OCI-LY7 (cell line): Measurements from ENCODE around the gene HARS2. TPM values are rescaled to one million over a fixed set of nuclear protein-coding genes. Genes with fewer than 3 reads are reported as not detected.
A peak's percentile ranks its signal among the peaks of the same experiment; 100 is the strongest.
"Not testable (repeated sequence)": the region's sequence is repeated elsewhere in the genome, so short reads cannot be mapped to it uniquely, and the experiment has no call there.

Source experiments
- BruUV-seq: library from RNA; stranded (reverse); fragments of 400-500 nt; replicated peaks from 2 replicates; lab custom pipeline; 2021; lab: Mats Ljungman, UMichigan
- CTCF ChIA-PET: fragments of 300-600 bp; sonication (Branson Sonifier 250); formaldehyde crosslinking; loops from one replicate; lab custom pipeline; 2022; ENCODE audit warnings: antibody characterized with exemption; ENCODE audit not compliant: unreplicated experiment; lab: Charles Lee
- POLR2A ChIA-PET: fragments of 300-600 bp; sonication (Branson Sonifier 250); formaldehyde crosslinking; loops from one replicate; lab custom pipeline; 2022; ENCODE audit warnings: antibody characterized with exemption; lab: Charles Lee
- DNase-seq: peaks from one replicate; pipeline ENCODE4 v3.0.0-alpha.2; 2015; ENCODE audit warnings: low spot score
- H2AFZ ChIP-seq: fragments of 200-600 bp; sonication (generic), shearing (Covaris generic); 2 replicates; pipeline ENCODE4 v1.6.1; 2014; ENCODE audit warnings: mild to moderate bottlenecking, antibody characterized with exemption, low read length, moderate library complexity
- H3K27ac ChIP-seq: fragments of 200-600 bp; sonication (generic); 2 replicates; pipeline ENCODE4 v1.5.1; 2014; ENCODE audit warnings: mixed run types, low read depth, mild to moderate bottlenecking, moderate library complexity, low read length, inconsistent platforms; ENCODE audit not compliant: poor library complexity, severe bottlenecking
- H3K36me3 ChIP-seq: fragments of 200-600 bp; sonication (generic); 2 replicates; pipeline ENCODE4 v1.6.1; 2014; ENCODE audit warnings: mild to moderate bottlenecking, antibody characterized with exemption, low read length, moderate library complexity, mixed read lengths; ENCODE audit not compliant: insufficient read depth
- H3K4me1 ChIP-seq: fragments of 200-600 bp; sonication (generic); 2 replicates; pipeline ENCODE4 v1.5.1; 2014; ENCODE audit warnings: mild to moderate bottlenecking, low read length; ENCODE audit not compliant: insufficient read depth, poor library complexity, severe bottlenecking
- H3K4me2 ChIP-seq: fragments of 200-600 bp; sonication (generic); 2 replicates; pipeline ENCODE4 v1.6.1; 2014; ENCODE audit warnings: mild to moderate bottlenecking, low read length
- H3K4me3 ChIP-seq: fragments of 200-600 bp; sonication (generic); 2 replicates; pipeline ENCODE4 v1.5.1; 2014; ENCODE audit warnings: mild to moderate bottlenecking, low read depth, low read length; ENCODE audit not compliant: poor library complexity, severe bottlenecking
- H3K79me2 ChIP-seq: fragments of 200-600 bp; sonication (generic); 2 replicates; pipeline ENCODE4 v1.6.1; 2016; ENCODE audit warnings: low read depth, mild to moderate bottlenecking, low read length, moderate library complexity, mixed read lengths; ENCODE audit not compliant: insufficient read depth
- H3K9me2 ChIP-seq: fragments of 200-600 bp; sonication (generic); 2 replicates; pipeline ENCODE4 v1.6.1; 2016; ENCODE audit warnings: mild to moderate bottlenecking, low read length, mixed read lengths; ENCODE audit not compliant: insufficient read depth
- H3K9me3 ChIP-seq: fragments of 200-600 bp; sonication (generic); 2 replicates; pipeline ENCODE4 v1.6.1; 2014; ENCODE audit warnings: mild to moderate bottlenecking, mixed run types, low read length, mixed read lengths
- H4K20me1 ChIP-seq: fragments of 200-600 bp; sonication (generic); 2 replicates; pipeline ENCODE4 v1.6.1; 2014; ENCODE audit warnings: mild to moderate bottlenecking, antibody characterized with exemption, low read length, moderate library complexity, mixed read lengths; ENCODE audit not compliant: insufficient read depth
- CTCF ChIP-seq: fragments of 200-600 bp; sonication (generic); conservative IDR thresholded peaks from 2 replicates; pipeline ENCODE4 v1.5.1; 2014; ENCODE audit warnings: mild to moderate bottlenecking, antibody characterized with exemption, low read length, moderate library complexity, mixed read lengths
- EZH2phosphoT487 ChIP-seq: fragments of 200-600 bp; sonication (generic); IDR thresholded peaks from 2 replicates; pipeline ENCODE4 v1.6.1; 2018; ENCODE audit warnings: low read depth, borderline replicate concordance, mild to moderate bottlenecking, mixed run types, antibody characterized with exemption, low read length, moderate library complexity, mixed read lengths
- intact Hi-C: fragments of 100-400 bp; cut with micrococcal nuclease; formaldehyde crosslinking; loops from one replicate; pipeline ENCODE4 v1.10.0; 2022; ENCODE audit not compliant: unreplicated experiment
- total RNA-seq, 2 experiments: library from RNA; depleted of rRNA in 1 of 2; stranded (reverse); fragments of >200 nt in 1 of 2; shearing (Covaris generic) in 1 of 2; gene quantifications; 2 replicates each; pipeline ENCODE4 v1.2.3, GENCODE V29; 2014 to 2022

HARS2 gene
- total RNA-seq, 2 experiments from 2014 or later, result 20.8 to 27.3 TPM

GRCh38 chr5:140700177-140701144 lies 9.2 kb downstream of the HARS2 start, which contains the start of gene ZMAT2:
ZMAT2 (plus strand) TSS chr5:140700447; CDS start chr5:140700461, 14 bp downstream.
- peaks cover 91% of the 10 kb centered on the region for H3K36me3 ChIP-seq
- DNase-seq, result peak; percentile 97
- TSS peak; percentile 73 for BruUV-seq
- peak within 1 kb of the TSS; percentile 82 for H3K4me3 ChIP-seq
- H4K20me1 ChIP-seq, result no peaks in the 10 kb centered on the region
- peak within 1 kb of the TSS; percentile 70 for H3K4me2 ChIP-seq
- H2AFZ ChIP-seq, result peak within 1 kb of the TSS; percentile 71
- no peaks in the 10 kb centered on the region for H3K9me2 ChIP-seq
- H3K27ac ChIP-seq, result no peak within 1 kb of the TSS
- ChIA-PET CTCF (interaction anchor here (0.6 kb wide), 1 partner anchor 145 kb away, joined by 4 read pairs; no protein-coding TSS in a partner anchor), POLR2A (interaction anchor here (0.7 to 1.2 kb wide), 9 partner anchors 9 to 808 kb away, joined by 3 to 20 read pairs (median 3); partner anchors contain the start of genes HARS1, HARS2 and TMCO6)
- H3K4me1 ChIP-seq, result peaks cover 16% of the 10 kb centered on the region
- H3K79me2 ChIP-seq, result peaks cover 15% of the 10 kb centered on the region; the same call in 1 of the 2 replicates
- H3K9me3 ChIP-seq, result no peaks in the 10 kb centered on the region
- intact Hi-C loops, result no loop called here
- TF ChIP-seq CTCF, result no peak
- TF ChIP-seq EZH2phosphoT487, result no peak

- no peak for DNase-seq
- BruUV-seq, result no TSS peak
- TF ChIP-seq CTCF (no peak), EZH2phosphoT487 (no peak)
- peaks cover 51% of the 10 kb centered on the region for H3K36me3 ChIP-seq
- intact Hi-C loops, result no loop called here
- ChIA-PET POLR2A (no interaction called here), CTCF (no interaction called here)
- no peak overlapping the region for H3K27ac ChIP-seq
- H4K20me1 ChIP-seq, result no peaks in the 10 kb centered on the region
- no peak overlapping the region for H2AFZ ChIP-seq
- H3K79me2 ChIP-seq, result no peaks in the 10 kb centered on the region
- no peak overlapping the region for H3K4me3 ChIP-seq
- no peaks in the 10 kb centered on the region for H3K9me3 ChIP-seq
- no peaks in the 10 kb centered on the region for H3K9me2 ChIP-seq
- H3K4me2 ChIP-seq, result no peak overlapping the region
- no peaks in the 10 kb centered on the region for H3K4me1 ChIP-seq
Measured at GRCh38 chr5:140707812-140708211, 16.6 kb downstream of the HARS2 start.

GRCh38 chr5:140708787-140709186 lies 17.5 kb downstream of the HARS2 start:
- BruUV-seq, H3K4me3 ChIP-seq, H3K4me2 ChIP-seq, DNase-seq, H3K9me3 ChIP-seq, H3K4me1 ChIP-seq, H2AFZ ChIP-seq, H3K79me2 ChIP-seq, POLR2A ChIA-PET, H3K9me2 ChIP-seq, H3K27ac ChIP-seq, intact Hi-C loops, H4K20me1 ChIP-seq, CTCF ChIA-PET: not testable (repeated sequence)
- peaks cover 41% of the 10 kb centered on the region for H3K36me3 ChIP-seq
